DMS53 treated with DMSO at 0.1 percent for 48 hours (cell line): ENCODE results near the gene SNX30.
A peak's percentile ranks its signal among the peaks of the same experiment; 100 is the strongest.

Source experiments
- DNase-seq: peaks from one replicate; lab custom pipeline; 2025; ENCODE audit not compliant: unreplicated experiment; lab: John Stamatoyannopoulos, UW

SNX30 gene

DNA sequence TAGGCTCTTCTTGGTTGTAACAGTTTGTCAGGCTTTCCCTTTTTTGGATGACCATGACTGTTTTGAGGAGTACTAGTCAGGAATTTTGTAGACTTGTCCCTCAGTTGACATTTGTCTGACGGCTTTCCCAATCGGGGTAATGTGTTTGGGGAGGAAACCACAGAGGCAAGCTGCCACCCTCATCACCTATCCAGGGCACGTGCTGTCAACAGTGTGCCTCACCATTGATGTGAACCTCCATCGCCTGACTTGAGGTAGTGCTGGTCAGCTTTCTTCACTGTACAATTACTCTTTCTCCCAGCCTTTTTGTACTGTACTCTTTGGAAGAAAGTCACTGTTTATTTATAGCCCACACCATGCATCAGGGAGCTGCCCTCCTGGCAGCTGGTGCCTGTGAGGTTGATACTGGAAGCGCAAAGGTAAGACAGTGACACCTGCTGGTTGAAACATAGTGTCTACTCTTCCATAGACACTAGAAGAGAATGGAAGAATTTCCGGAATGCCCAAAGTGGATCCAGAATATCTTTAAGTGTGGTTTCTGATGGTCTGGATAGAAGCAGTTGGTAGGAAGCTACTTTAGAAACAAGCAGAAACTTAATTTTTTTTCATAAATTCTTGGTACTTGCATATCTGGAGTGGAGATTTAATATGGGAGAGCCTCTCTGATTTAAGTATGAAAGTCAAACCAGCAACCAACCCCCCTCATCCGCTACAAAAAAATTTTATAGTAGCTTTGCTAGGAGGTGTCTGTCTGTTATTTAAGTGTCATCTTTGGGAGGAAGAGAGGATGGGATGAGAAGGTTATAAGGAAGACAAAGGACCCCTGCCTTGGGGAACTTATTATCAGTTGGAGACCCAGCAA lies 69.3 kb downstream of the SNX30 start:
- peak; percentile 43 for DNase-seq

DNA sequence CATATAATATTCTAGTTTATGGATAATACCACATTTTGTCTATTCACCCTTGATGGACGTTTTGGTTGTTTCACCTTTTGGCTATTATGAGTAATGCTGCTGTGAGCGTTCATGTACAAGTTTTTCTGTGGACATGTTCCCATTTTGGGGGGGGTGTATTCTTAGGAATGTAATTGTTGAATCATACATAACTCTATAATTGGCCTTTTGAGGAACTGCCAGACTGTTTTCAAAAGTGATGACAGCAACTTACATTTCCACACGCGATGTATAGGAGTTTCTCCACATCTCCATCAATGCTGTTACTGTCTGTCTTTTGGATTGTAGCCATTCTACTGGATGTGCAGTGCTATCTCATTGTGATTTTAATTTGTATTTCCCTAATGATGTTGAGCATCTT lies 70.3 kb downstream of the SNX30 start:
- no peak for DNase-seq

DNA sequence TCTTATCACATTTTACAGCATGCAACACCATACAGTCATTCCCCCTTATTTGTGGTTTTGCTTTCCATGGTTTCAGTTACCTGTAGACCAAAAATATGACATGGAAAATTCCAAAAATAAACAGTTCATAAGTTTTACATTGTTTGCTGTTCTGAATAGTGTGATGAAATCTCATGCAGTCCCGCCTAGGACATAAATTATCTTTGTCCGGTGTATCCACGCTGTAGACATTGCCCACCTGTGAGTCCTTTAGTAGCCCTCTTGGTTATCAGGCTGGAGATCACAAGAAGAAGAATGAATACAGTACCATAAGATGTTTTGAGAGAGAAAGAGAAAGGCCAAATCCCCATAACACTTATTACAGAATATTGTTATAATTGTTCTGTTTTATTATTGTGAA lies 72.1 kb downstream of the SNX30 start:
- no peak for DNase-seq

DNA sequence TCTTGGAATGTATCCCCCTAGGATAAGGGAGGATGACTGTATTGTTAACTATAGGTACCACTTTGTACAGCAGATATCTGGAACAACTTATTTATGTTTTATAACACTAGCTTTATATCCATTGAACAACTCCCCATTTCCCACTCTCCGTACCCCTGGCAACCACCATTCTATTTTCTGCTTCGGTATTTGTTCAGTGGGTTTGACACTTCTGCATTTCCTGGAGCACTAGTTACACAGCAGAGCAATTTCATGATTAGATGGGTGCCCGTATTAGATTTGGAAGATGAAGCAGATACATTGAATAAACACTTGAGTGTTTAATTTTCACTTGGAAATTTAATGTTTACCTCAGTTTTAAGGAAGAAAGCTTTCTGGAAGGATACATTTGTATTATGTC lies 72.7 kb downstream of the SNX30 start:
- DNase-seq: no peak

DNA sequence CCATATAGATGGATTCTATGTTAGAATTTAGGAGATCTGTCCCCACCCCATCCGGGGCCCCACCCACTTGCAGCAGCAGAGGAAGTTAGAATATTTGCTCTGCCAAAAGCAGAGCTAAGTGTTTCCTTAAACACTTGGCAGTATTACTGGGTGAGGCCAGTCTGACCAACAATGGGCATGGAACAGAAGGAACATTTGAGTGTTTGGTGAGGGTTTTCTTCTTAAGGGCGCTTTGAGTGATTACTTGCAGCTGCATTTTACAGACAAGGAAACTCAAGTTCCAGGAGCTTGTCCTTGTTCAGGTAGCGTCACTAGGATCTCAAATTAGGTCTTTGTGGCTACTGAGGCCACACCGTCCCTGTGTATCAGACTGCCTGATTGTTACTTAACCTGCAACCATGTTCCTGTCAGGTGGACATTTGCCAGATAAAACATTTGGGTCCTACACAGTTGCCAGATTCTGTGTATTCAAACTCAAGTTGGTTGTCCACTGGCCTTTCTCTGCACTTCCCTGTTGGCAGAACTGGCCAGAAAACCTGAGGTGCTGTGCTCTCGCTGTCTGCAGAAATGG lies 80.8 kb downstream of the SNX30 start:
- DNase-seq: peak; percentile 54

DNA sequence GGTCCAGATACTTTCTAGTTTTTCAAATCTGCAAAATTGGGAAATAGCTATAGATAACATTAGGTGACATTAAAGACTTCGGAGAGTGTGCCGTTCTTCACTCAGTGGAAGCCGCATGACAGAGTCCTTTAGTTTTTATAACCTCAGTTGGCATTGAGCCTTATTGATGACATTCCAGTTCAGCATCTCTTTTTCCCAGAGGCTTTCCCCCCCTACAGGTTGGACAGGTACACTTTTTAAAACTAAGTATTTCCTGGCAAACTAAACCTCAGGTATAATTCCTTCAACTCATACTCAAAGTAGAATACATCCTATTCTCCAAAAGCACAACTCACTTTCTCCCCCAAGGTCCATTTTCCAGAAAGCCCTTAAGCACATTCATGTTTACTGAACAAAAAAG lies 81.4 kb downstream of the SNX30 start:
- no peak for DNase-seq

DNA sequence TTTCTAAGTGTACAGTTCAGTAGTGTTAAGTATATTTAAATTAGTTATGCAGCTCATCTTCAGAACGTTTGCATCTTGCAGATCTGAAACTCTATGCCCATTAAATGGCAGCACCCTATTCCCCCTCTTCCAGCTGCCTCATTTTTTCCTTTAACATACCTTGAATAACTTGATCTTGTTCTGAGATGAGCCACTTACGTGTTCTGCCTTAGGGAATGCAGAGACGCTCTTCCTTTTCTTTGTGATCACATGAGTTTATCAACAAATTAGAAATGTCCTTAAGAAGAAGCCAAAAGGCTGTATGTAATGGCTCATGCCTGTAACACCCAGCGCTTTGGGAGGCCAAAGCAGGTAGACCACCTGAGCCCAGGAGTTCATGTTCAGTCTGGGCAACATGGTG lies 82.5 kb downstream of the SNX30 start:
- DNase-seq: no peak

DNA sequence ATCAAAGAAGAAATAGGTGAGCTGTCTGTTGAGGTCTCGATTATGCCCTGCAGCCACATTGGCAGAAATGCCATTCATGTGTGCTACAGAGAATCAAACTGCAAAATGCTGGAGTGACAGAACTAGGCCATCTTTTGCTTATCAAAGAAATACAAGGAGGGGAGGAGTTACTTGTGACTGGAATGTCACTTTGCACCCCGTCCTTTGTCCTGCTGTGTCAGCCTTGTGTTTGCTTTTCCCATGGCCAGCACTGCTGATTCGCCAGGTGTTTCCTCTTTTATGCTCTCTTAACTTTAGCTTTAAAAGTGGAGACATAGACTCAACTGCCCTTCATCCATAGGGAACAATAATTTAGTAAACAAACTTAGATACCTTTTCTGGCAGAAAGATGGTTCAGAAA lies 85.8 kb downstream of the SNX30 start:
- DNase-seq: peak; percentile 78

DNA sequence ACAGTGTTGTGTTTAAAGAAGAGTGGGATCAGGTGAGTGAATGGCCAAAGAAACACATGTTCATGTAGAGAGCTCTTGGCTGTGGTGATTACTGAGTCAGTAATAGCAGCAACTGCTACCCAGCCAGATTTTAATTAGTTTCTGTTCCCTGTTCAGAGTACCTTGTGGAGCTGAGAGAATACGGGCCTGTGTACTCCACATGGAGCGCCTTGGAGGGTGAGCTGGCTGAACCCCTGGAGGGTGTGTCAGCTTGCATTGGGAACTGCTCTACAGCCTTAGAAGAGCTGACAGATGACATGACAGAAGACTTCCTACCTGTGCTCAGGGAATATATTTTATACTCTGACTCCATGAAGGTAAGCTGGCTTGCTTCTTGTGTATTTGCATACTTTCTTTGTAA lies 87.8 kb downstream of the SNX30 start:
- no peak for DNase-seq

DNA sequence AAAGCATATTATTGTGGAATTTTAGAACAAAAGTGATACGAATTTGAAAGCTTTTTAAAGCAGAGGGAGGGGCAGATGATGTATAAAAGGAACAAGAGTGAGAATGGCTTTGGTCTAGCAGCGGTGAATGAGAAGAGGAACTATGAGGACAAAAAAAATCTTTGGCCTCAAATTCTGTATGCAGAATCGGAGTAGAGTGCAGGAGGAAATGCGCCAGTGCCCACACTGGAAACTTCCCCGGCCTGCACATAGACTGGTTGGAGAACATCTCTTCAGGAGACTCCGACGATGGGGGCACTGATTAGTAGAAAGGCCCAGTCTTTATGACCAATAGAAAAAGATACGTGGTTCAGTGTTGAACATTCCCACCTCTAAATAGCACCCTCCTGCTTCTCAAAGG lies 88.8 kb downstream of the SNX30 start:
- no peak for DNase-seq

DNA sequence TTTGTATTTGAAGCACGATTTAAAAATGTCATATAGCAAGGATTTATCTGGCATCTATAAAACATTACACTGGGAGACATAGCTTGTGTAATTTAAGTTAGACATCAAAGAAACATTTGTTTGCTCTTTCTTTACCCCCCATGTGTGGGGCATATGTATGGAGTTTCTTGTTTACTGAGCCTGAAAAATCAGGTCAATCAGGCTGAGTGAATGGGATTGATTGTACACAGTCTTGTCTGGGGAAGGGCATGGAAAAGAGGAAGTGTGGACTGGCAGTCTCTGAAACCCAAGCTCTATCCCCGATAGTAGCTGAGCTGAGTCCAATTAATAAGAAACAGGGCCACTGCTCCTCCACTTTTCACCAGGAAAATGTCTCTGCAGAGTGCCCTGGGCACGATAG lies 90.7 kb downstream of the SNX30 start:
- no peak for DNase-seq

DNA sequence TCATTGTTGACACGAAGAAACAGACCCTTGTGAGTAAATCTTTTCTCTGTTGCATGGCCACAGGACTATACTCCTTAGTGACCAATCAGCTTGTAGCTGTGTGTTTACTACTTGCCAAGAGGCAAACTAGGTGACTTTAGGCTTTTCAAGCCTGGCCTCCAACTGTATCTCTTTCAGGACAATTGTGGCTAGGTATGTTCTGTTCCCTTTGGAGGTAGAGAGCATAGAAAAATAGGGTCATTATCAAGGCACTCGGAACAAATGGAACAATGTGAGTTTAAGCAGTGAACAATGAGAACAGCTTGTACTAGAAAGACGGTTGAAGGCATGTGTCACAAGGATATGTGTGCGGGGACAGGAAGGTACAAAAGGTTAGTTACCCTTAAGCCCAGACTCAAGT lies 92.0 kb downstream of the SNX30 start:
- no peak for DNase-seq

DNA sequence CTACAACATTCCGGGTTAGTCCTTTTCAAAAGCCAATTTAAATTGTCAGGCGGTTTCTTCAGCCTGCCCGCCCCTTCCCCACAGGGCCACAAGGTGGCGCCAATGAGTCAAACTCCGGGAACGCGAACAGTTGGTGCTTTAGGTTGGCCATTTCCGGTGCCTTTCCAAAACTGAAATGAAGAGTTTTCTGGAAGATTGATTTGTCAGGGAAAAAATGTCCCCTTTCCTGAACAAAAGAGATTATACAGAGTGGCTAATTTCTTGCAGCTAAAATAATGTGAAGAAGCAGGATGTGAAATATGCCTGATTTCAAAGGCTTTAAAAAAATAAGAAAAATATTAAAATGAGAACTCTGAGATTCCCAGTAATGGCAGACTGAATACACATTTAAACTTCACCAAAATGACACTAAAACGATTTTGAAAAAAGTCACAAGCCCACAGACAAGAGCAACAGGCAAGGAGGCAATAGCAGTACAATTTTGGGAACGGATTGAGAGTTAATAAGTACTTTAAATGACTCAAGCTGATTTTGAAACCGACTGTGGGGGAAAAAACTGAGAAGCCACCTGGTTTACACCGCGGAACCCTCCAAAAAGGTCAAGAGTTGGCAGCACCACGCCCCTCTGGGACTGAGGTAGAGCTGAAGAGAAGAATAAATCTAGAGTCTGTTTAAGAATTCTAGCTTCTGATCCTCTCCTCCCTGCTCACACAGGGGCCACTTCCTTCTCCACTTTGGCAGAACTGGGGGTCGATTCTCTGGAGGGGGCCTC lies 94.4 kb downstream of the SNX30 start:
- peak; percentile 55 for DNase-seq

DNA sequence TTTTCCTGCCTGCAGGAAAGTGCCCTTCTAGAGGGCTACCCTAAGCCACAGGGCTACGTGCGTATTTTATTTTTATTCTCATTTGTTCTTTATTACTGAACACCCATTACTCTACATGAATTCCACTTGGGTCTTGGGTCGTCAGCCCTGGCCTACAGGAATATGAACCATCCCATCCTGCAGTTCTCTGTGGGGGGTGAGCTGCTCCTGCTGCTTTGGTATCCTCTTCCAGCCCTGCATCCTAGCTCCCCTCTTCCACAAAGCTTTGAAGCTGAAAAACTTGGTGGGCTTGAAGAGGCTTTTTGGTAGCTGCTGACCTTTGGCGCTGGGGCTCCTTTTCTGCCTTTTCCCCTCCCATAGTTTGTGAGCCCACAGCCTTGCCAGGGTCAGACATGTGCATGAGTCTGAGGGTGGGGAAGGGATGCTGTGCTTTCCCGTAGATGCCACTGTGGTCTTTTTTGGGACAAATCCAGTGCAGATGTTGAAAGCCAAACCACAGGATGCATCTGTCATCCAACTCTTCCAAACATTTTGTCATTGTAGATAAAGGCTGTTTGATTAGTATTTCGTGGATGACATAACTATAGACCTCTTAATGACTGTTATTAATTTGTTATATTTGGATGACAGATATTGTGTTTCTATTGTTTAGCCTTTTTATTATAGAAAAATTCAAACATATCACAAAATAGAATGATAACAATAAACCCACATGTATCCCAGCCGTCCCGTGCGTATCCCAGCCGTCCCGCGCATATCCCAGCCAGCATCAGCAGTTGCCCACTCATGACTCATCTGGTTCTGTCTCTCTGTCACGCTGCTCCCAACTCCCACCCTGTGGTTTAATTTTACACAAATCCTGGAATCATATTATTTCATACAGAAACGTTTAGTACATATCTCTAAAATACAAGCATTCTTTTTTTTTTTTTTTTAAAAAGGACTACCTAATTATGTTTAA lies 96.2 kb downstream of the SNX30 start:
- DNase-seq: no peak

DNA sequence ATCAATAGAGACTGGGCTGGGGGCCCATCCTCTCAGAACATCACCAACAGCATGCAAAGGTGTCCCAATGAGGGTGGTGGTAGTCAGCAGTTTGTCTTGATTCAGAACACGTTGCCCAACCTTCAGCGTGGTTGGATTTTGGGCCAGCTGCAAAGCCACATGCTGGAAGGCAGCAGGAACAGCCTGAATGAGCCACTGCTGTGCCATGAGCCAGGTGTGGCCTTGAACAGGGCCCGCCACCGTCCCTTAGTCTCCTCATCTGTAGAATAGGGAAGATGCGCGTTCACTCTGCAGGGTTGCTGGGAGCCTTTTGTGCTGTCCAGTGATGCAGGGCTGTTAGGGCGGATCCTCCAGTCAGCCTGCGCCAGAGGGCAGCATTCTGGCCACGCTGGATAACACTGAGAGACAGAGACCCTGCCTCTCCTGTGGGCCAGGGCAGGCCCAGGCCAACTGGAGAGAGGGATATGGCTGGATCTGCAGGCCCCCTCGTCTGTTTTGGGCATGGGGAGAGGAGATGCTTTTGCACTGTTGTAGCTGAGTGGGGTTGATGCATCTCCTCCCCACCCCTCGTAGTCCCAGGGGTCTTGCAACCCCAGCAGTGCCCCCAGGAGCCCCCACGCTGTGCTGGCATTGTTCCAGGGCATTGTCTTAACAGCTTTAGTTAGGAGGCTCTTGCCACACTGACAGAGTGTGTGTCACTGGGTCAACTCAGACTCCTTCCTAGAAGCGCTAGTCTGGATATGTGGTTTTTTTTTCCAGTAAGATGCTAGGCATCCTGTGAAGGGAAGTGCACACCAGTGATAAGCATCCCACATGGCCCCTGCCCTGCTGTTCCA lies 98.0 kb downstream of the SNX30 start:
- DNase-seq: no peak

DNA sequence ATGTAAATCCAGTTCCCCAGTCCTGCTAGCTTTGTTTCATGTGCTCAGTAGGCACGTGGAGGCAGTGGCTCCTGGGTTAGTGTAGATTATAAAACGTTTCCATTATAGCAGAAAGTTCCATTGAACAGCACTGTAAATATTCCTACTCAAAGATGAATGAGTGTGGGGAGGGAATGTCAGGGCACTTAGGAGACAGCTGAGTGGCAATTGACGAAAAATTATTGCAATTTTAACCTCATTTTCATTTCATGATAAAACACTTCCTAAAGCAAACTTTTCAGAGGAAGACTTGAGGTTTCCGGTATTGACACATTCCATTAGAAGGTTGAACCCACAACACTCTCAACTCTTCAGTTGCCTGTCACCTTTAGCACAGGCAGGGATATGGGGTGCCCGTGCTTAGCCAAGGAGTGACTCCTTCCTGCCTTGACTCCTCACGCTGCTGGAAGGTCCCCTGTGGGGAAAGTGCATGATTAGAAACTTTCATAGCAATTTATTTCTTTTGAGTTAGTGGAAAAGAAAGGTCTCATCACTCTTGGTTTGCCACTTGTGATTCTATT lies 98.9 kb downstream of the SNX30 start:
- no peak for DNase-seq

DNA sequence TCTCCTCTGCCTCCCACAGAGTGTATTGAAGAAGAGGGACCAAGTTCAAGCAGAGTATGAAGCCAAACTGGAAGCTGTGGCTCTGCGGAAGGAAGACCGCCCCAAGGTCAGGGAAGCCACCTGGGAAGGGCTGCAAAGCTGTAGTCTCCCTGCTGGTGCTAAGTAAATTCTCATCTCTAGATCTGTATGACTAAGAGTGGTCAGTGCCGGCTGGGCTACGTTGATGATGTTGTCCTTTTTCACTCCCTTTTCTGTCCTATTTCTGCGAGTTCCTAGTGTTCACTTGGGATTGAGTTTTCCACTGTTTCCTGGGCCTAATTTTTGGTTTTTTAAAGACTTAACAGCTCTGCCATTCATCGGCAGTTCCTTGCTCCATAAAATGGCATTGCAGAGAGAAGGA lies 100.3 kb downstream of the SNX30 start:
- no peak for DNase-seq

DNA sequence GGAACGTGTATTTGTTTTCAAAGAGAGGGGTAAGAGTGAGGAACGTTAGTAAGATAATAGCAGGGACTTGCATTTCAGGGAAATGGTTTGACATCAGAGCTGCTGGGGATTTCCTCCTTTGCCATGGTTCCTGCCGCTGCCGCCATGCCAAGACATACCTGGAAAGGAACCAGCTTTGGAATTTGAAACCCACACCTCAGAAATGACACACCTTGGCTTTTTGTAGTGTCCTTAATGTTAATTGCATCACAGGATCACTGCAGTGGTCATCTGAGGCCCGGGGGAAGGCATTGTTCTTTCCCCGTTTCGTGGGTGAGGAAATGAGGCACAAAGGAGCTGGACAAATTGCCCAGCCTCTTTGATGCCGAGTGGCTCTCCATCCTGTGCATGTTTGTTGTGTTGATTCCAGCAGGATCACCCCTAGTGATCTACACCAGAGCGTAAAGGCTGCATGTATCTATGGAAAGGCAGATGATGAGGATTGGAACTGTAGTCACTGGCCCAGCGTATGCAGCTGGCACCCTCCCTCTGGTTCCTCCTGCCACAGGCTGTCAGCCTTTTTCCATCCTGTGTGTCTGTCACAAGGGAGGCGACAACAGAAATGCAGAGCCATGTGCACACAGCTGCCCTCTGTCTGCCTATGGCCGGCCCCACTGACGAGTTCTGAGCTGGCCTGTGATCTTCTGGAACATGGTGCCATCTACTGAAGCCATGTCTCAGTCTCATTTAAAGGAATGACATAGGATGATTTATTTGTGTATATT lies 102.4 kb downstream of the SNX30 start:
- DNase-seq: no peak
